ENCODE data around the gene PEX3.
A peak's percentile ranks its signal among the peaks of the same experiment; 100 is the strongest.
"Not testable (repeated sequence)": the region's sequence is repeated elsewhere in the genome, so short reads cannot be mapped to it uniquely, and the experiment has no call there.

Gene PEX3

DNA sequence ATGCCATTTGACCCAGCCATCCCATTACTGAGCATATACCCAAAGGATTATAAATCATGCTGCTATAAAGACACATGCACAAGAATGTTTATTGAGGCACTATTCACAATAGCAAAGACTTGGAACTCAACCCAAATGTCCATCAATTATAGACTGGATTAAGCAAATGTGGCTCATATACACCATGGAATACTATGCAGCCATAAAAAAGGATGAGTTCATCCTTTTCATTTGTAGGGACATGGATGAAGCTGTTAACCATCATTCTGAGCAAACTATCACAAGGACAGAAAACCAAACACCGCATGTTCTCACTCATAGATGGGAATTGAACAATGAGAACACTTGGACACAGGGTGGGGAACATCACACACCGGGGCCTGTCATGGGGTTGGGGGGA, 2.7 kb upstream of the PEX3 start:
- not testable (repeated sequence) for H3K4ac ChIP-seq (ENCODE audit: low read depth, low read length); H3K36me3 ChIP-seq (ENCODE audit: control insufficient read depth in 1 of 2, insufficient read depth in 2 of 2, low read length in 2 of 2); H4K91ac ChIP-seq (ENCODE audit: low read depth, low read length); H3K27ac ChIP-seq (ENCODE audit: low read depth, low read length); H3K23ac ChIP-seq (ENCODE audit: low read length); H3K9me3 ChIP-seq (ENCODE audit: insufficient read depth, low read depth, low read length); H2BK120ac ChIP-seq (ENCODE audit: insufficient read depth, low read length, poor library complexity); H2AFZ ChIP-seq (ENCODE audit: insufficient read depth, low read length, poor library complexity); H3K9ac ChIP-seq (ENCODE audit: low read length); H3K4me3 ChIP-seq (ENCODE audit: low read depth, low read length); H2AK5ac ChIP-seq (ENCODE audit: low read length); H3K27me3 ChIP-seq (ENCODE audit: insufficient read depth, low read length); H3K79me1 ChIP-seq (ENCODE audit: low read length); H3K4me1 ChIP-seq (ENCODE audit: control insufficient read depth in 1 of 2, insufficient read depth in 2 of 2, low read length in 2 of 2); H3K79me2 ChIP-seq (ENCODE audit: control insufficient read depth, insufficient read depth, low read length, poor library complexity); H4K12ac ChIP-seq (ENCODE audit: low read depth, low read length); H2BK12ac ChIP-seq (ENCODE audit: low read length); H3K14ac ChIP-seq (ENCODE audit: low read length); H4K8ac ChIP-seq (ENCODE audit: low read depth, low read length); H3K4me2 ChIP-seq (ENCODE audit: low read length); DNase-seq; H3K18ac ChIP-seq (ENCODE audit: low read length); H2BK5ac ChIP-seq (ENCODE audit: low read depth, low read length, poor library complexity)
- WGBS (ENCODE audit: extremely low coverage, insufficient coverage, insufficient read length): no CpG with 5 or more reads among the region's 2 CpGs

DNA sequence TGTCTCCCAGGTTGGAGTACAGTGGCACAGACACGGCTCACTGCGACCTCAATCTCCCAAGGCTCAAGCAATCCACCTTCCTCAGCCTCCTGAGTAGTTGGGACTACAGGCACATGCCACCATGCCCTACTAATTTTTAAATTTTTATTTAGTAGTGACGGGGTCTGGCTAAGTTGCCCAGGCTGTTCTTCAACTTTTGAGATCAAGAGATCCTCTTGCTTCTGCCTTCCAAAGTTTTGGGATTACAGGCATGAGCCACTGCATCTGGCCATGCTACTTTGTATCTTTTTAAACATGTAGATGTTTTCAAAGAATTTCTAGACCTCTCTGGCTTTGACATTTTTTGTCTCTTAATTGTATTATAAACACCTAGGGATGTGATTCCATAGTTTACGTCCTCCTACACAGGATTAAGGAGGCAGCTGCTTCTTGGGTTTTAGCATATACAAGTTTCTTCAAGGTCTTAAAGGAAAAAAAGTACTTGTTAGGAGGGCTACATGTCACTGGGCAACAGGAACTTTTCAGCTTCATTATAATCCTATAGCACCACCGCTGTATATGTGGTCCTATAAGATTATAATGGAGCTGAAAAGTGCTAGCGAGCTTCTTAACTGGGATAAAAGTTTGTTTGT, 1.4 kb upstream of the PEX3 start:
- H3K79me2 ChIP-seq (ENCODE audit: control insufficient read depth, insufficient read depth, low read length, poor library complexity): peaks cover 3% of the 10 kb centered on the region
- no peaks in the 10 kb centered on the region for H3K36me3 ChIP-seq (ENCODE audit: control insufficient read depth in 1 of 2, insufficient read depth in 2 of 2, low read length in 2 of 2)
- no peak overlapping the region for H3K23ac ChIP-seq (ENCODE audit: low read length)
- H3K14ac ChIP-seq (ENCODE audit: low read length): no peak overlapping the region
- H3K4me1 ChIP-seq (ENCODE audit: control insufficient read depth in 1 of 2, insufficient read depth in 2 of 2, low read length in 2 of 2): peaks cover 1 to 2% of the 10 kb centered on the region in 2 experiments
- no peak overlapping the region for H3K27ac ChIP-seq (ENCODE audit: low read depth, low read length)
- H2BK120ac ChIP-seq (ENCODE audit: insufficient read depth, low read length, poor library complexity): no peak overlapping the region
- H2AK5ac ChIP-seq (ENCODE audit: low read length): no peak overlapping the region
- no peak for DNase-seq
- H4K12ac ChIP-seq (ENCODE audit: low read depth, low read length): no peak overlapping the region
- H3K27me3 ChIP-seq (ENCODE audit: insufficient read depth, low read length): no peaks in the 10 kb centered on the region
- H2AFZ ChIP-seq (ENCODE audit: insufficient read depth, low read length, poor library complexity): no peak overlapping the region
- no peak overlapping the region for H2BK5ac ChIP-seq (ENCODE audit: low read depth, low read length, poor library complexity)
- no peak overlapping the region for H4K8ac ChIP-seq (ENCODE audit: low read depth, low read length)
- no peak overlapping the region for H2BK12ac ChIP-seq (ENCODE audit: low read length)
- no peak overlapping the region for H4K91ac ChIP-seq (ENCODE audit: low read depth, low read length)
- no peak overlapping the region for H3K4ac ChIP-seq (ENCODE audit: low read depth, low read length)
- H3K79me1 ChIP-seq (ENCODE audit: low read length): peaks cover 3% of the 10 kb centered on the region
- H3K9ac ChIP-seq (ENCODE audit: low read length): no peak overlapping the region
- H3K18ac ChIP-seq (ENCODE audit: low read length): no peak overlapping the region
- H3K9me3 ChIP-seq (ENCODE audit: insufficient read depth, low read depth, low read length): no peaks in the 10 kb centered on the region
- H3K4me2 ChIP-seq (ENCODE audit: low read length): peak overlapping the region; percentile 96
- no peak overlapping the region for H3K4me3 ChIP-seq (ENCODE audit: low read depth, low read length)
- WGBS (ENCODE audit: extremely low coverage, insufficient coverage, insufficient read length): no CpG with 5 or more reads among the region's 6 CpGs

DNA sequence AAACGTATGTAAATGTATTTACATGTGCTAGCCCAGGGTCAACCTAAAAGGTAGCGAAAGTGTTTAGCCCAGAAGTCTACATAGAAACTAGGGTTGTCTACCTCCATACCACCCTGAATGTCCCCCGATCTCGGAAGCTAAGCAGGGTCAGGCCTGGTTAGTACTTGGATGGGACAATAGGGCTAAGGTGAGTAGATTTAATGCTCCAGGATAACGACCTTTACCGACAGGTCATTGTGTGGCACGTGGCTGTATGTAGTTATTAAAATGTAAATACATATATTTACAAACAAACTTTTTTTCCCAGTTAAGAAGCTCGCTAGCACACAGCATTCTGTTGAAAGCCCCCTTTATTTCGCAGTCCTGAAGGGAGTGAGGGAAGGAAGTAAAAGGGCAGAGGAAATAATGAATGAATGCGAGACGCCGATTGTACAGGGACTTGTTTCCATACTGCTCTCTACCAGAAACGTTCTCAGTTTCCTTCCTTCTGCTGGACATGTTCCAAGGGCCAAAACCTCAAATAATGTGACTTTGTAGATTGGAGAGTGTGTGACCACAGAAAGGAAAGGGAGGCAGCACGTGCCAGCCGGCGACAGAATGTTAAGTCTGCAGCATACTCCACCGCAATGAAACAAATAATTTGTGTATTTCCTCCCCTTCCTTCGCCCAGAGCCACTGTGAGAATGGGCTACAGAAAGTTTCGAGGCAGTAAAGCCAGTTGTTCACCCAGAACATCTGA, 722 bp upstream of the PEX3 start:
- Histone ChIP-seq H4K8ac (ENCODE audit: low read depth, low read length) (peak overlapping the region; percentile 45), H2BK12ac (ENCODE audit: low read length) (no peak overlapping the region)
- no CpG with 5 or more reads among the region's 19 CpGs for WGBS (ENCODE audit: extremely low coverage, insufficient coverage, insufficient read length)

DNA sequence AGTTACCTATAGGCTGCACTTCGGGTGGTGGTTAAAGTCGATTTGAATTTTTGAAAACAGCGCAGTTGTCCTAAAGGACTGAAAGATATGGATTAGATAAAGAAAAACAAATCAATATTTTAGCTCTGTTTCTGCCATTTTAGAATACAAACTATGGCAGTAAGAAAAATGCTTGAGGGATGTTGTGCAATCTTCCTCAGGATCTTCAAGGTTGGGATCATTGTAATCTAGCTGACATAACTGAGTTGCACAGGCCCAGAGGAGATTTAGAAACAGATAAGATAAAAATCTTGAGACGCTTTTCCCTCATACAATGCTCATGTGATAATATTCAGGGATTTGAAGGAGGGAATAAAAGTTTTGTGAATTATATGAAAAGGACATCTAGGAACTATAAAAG, 926 bp downstream of the PEX3 start:
- WGBS (ENCODE audit: extremely low coverage, insufficient coverage, insufficient read length): no CpG with 5 or more reads among the region's 4 CpGs
- Histone ChIP-seq H3K4me1 (ENCODE audit: control insufficient read depth in 1 of 2, insufficient read depth in 2 of 2, low read length in 2 of 2) (peaks cover 1 to 2% of the 10 kb centered on the region in 2 experiments), H4K12ac (ENCODE audit: low read depth, low read length) (no peak overlapping the region), H2AFZ (ENCODE audit: insufficient read depth, low read length, poor library complexity) (no peak overlapping the region), H3K9ac (ENCODE audit: low read length) (no peak overlapping the region), H3K36me3 (ENCODE audit: control insufficient read depth in 1 of 2, insufficient read depth in 2 of 2, low read length in 2 of 2) (no peaks in the 10 kb centered on the region), H3K27me3 (ENCODE audit: insufficient read depth, low read length) (no peaks in the 10 kb centered on the region), H4K8ac (ENCODE audit: low read depth, low read length) (no peak overlapping the region), H3K4ac (ENCODE audit: low read depth, low read length) (no peak overlapping the region), H3K4me2 (ENCODE audit: low read length) (peak overlapping the region; percentile 96), H3K18ac (ENCODE audit: low read length) (no peak overlapping the region), H2AK5ac (ENCODE audit: low read length) (no peak overlapping the region), H3K27ac (ENCODE audit: low read depth, low read length) (no peak overlapping the region), H3K79me2 (ENCODE audit: control insufficient read depth, insufficient read depth, low read length, poor library complexity) (peaks cover 3% of the 10 kb centered on the region), H3K79me1 (ENCODE audit: low read length) (peaks cover 3% of the 10 kb centered on the region), H3K14ac (ENCODE audit: low read length) (no peak overlapping the region), H3K9me3 (ENCODE audit: insufficient read depth, low read depth, low read length) (no peaks in the 10 kb centered on the region), H2BK5ac (ENCODE audit: low read depth, low read length, poor library complexity) (no peak overlapping the region), H4K91ac (ENCODE audit: low read depth, low read length) (no peak overlapping the region), H3K4me3 (ENCODE audit: low read depth, low read length) (no peak overlapping the region), H2BK12ac (ENCODE audit: low read length) (no peak overlapping the region), H2BK120ac (ENCODE audit: insufficient read depth, low read length, poor library complexity) (no peak overlapping the region), H3K23ac (ENCODE audit: low read length) (no peak overlapping the region)
- DNase-seq: peak; percentile 40 to 94

More for the DNA sequence above, 722 bp upstream of the PEX3 start:
- Histone ChIP-seq H3K27ac (ENCODE audit: low read depth, low read length) (no peak overlapping the region), H2AFZ (ENCODE audit: insufficient read depth, low read length, poor library complexity) (peak overlapping the region; percentile 83), H3K79me2 (ENCODE audit: control insufficient read depth, insufficient read depth, low read length, poor library complexity) (peaks cover 3% of the 10 kb centered on the region), H2BK120ac (ENCODE audit: insufficient read depth, low read length, poor library complexity) (no peak overlapping the region), H3K9me3 (ENCODE audit: insufficient read depth, low read depth, low read length) (no peaks in the 10 kb centered on the region), H3K18ac (ENCODE audit: low read length) (no peak overlapping the region), H3K9ac (ENCODE audit: low read length) (peak overlapping the region; percentile 63), H3K23ac (ENCODE audit: low read length) (no peak overlapping the region), H4K12ac (ENCODE audit: low read depth, low read length) (peak overlapping the region; percentile 6), H4K91ac (ENCODE audit: low read depth, low read length) (no peak overlapping the region), H3K36me3 (ENCODE audit: control insufficient read depth in 1 of 2, insufficient read depth in 2 of 2, low read length in 2 of 2) (no peaks in the 10 kb centered on the region), H3K4ac (ENCODE audit: low read depth, low read length) (no peak overlapping the region), H3K79me1 (ENCODE audit: low read length) (peaks cover 3% of the 10 kb centered on the region), H2BK5ac (ENCODE audit: low read depth, low read length, poor library complexity) (no peak overlapping the region), H2AK5ac (ENCODE audit: low read length) (no peak overlapping the region), H3K4me3 (ENCODE audit: low read depth, low read length) (peak overlapping the region; percentile 76), H3K4me2 (ENCODE audit: low read length) (peak overlapping the region; percentile 96), H3K14ac (ENCODE audit: low read length) (no peak overlapping the region), H3K27me3 (ENCODE audit: insufficient read depth, low read length) (no peaks in the 10 kb centered on the region), H3K4me1 (ENCODE audit: control insufficient read depth in 1 of 2, insufficient read depth in 2 of 2, low read length in 2 of 2) (peaks cover 1 to 2% of the 10 kb centered on the region in 2 experiments)
- peak in 1 of 2 donors; percentile 7 for DNase-seq

Measured in trophoblast cell (in vitro differentiated cells and primary cell).